Spinal cord (tissue), 10 donors: ENCODE measurements around the gene TMED1. TPM values are rescaled to one million over a fixed set of nuclear protein-coding genes. Genes with fewer than 3 reads are reported as not detected.
"Not testable (repeated sequence)": the region's sequence is repeated elsewhere in the genome, so short reads cannot be mapped to it uniquely, and the experiment has no call there.

Source experiments
- DNase-seq, 6 donors: peaks; one replicate each; pipeline versions ENCODE4 v3.0.0 to v3.0.0-alpha.2; 2013 to 2015; ENCODE audit warnings: low spot score in 6 of 6, low read depth in 4 of 6
- H3K27ac ChIP-seq: one replicate; pipeline ENCODE4 v1.5.1; 2013; ENCODE audit warnings: low read depth, low read length, control low read depth
- H3K27me3 ChIP-seq: one replicate; pipeline ENCODE4 v1.6.1; 2013; ENCODE audit warnings: low read length; ENCODE audit not compliant: control insufficient read depth, insufficient read depth
- H3K36me3 ChIP-seq: one replicate; pipeline ENCODE4 v1.6.1; 2013; ENCODE audit warnings: low read length; ENCODE audit not compliant: control insufficient read depth, insufficient read depth
- H3K4me1 ChIP-seq: one replicate; pipeline ENCODE4 v1.6.1; 2013; ENCODE audit warnings: low read length; ENCODE audit not compliant: control insufficient read depth, insufficient read depth
- H3K4me3 ChIP-seq: one replicate; pipeline ENCODE4 v1.5.1; 2013; ENCODE audit warnings: low read depth, low read length, control low read depth
- H3K9me3 ChIP-seq: one replicate; pipeline ENCODE4 v1.6.1; 2013; ENCODE audit warnings: low read length; ENCODE audit not compliant: control insufficient read depth, insufficient read depth
- WGBS: methylation state at CpG from one replicate; pipeline ENCODE4 v1.1.5; 2013; ENCODE audit warnings: missing lambda C conversion rate; ENCODE audit not compliant: insufficient coverage; 5-methylcytosine and 5-hydroxymethylcytosine counted together
- polyA plus RNA-seq, 2 donors: library from polyadenylated mRNA; unstranded; fragments of 120-200 nt; gene quantifications; one replicate each; pipeline ENCODE4 v1.2.1, GENCODE V29; 2013; ENCODE audit not compliant: insufficient read length in 2 of 2
- total RNA-seq, 2 donors: library from RNA; depleted of rRNA in 1 of 2; stranded (reverse); fragments of 120-200 nt in 1 of 2; fragments of >200 nt in 1 of 2; gene quantifications; one replicate each; pipeline versions ENCODE4 v1.2.3 to v1.2.4, GENCODE V29; 2013 to 2014
- donor health status: healthy.

Gene TMED1
- total and polyA plus RNA-seq, 4 donors: 19.4 to 52.9 (median 36.3) TPM

- H3K27ac ChIP-seq: no peak overlapping the region
- WGBS: 87% methylated on average over 2 of the region's 5 CpGs
- H3K27me3 ChIP-seq: no peaks in the 10 kb centered on the region
- no peak overlapping the region for H3K4me3 ChIP-seq
- H3K36me3 ChIP-seq: no peaks in the 10 kb centered on the region
- DNase-seq: no peak
- peaks cover 6% of the 10 kb centered on the region for H3K9me3 ChIP-seq
- no peaks in the 10 kb centered on the region for H3K4me1 ChIP-seq
Measured at GRCh38 chr19:10850631-10851030, 14.6 kb upstream of the TMED1 start.

DNA sequence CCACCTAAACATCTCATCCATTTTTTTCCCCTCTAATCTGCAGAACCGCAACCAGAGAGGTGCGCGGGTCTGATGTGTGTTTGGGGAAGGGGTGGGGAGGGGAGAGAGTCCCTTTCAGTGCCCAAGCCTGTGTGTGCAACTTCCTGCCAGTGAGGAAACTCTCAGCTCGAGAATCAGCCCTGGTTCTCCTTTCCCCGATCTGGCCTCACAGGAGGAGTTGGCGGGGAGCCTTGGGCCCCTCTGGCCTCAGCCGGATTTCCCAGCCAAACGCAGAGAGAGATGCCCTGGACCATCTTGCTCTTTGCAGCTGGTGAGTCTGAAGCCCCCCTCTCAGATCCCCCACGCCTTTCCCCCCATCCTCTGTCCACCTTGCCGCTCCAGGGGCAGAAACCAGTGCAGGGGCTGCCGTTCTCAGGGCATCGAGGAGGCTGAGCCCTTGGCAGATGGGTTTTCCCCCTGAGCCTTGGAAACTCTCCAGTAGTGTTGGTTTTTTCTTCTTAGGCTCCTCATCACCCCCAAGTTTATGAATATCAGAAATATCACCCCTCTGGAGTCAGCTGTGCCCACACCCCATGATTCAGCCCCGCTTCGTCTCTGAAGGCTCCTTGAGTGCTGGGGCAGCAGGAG, 12.3 kb upstream of the TMED1 start, which contains the start of gene C19orf38:
Gene C19orf38 (plus strand): TSS at position 186 of the 627 bp plus-strand sequence. CDS start 94 bp downstream, at position 280.
- WGBS: 56% methylated on average over 4 of the region's 14 CpGs
- no peak within 1 kb of the TSS for H3K27ac ChIP-seq
- H3K9me3 ChIP-seq: peaks cover 6% of the 10 kb centered on the region
- no peaks in the 10 kb centered on the region for H3K4me1 ChIP-seq
- no peaks in the 10 kb centered on the region for H3K27me3 ChIP-seq
- DNase-seq: no peak
- H3K4me3 ChIP-seq: no peak within 1 kb of the TSS
- no peaks in the 10 kb centered on the region for H3K36me3 ChIP-seq

DNA sequence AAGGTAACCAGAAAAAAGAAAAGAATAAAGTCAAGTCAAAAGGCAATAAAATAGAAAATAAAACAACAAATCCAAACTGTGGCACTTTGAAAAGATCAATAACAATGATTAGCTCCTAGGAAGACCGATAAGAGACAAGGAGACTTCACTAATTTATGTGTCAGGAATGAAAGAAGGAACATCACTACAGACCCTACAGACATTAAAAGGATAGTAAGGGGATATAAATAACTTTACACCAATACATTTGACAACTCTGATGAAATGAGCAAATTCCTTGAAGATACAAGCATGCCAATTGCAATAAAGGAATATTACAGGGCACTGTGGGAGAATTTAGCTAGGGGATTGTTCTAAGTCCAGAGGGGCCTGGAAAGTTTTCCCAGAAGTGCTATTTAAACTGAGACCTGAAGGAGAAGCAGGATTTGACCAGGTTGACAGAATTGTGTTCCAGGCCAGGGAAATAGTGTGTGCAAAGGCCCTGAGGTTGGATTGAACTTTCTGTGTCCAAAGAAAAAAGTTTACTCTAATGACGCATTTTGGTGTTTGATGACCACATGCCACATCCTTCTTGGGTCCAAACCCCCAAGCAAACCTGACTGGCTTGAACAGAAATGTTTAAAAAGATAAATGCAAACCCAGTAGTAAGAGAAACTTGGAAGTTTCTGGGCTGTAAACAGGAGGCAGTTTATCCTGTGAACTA, 10.6 kb upstream of the TMED1 start:
- Histone ChIP-seq H3K27ac (no peak overlapping the region), H3K4me1 (no peaks in the 10 kb centered on the region), H3K4me3 (no peak overlapping the region), H3K9me3 (peaks cover 6% of the 10 kb centered on the region), H3K27me3 (no peaks in the 10 kb centered on the region), H3K36me3 (no peaks in the 10 kb centered on the region)
- no CpG with 5 or more reads among the region's 2 CpGs for WGBS
- no peak for DNase-seq

DNA sequence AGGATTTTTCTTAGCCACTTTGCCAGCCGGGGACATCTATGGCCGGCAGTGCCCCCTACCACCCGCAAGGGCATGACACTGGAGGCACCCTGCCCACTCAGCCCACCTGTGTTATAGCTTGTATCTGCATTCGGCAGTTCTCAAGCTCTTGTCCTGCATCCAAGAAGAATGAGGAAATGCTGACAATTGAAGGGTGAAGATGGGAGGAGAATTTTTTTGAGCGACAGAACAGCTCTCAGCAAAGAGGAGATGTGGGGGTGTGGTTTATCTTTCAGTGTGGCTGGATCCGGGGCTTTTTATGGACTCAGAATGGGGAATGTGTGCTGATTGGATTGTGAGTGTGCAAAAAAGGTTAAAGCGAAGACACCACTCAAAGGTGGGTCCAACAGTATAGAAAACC, 6.8 kb upstream of the TMED1 start:
- Histone ChIP-seq H3K9me3 (peaks cover 6% of the 10 kb centered on the region), H3K36me3 (no peaks in the 10 kb centered on the region), H3K27ac (no peak overlapping the region), H3K4me3 (no peak overlapping the region), H3K4me1 (no peaks in the 10 kb centered on the region), H3K27me3 (no peaks in the 10 kb centered on the region)
- 90% methylated on average over 5 of the region's 7 CpGs for WGBS
- DNase-seq: no peak

GRCh38 chr19:10839114-10840050, 3.4 kb upstream of the TMED1 start:
- H3K36me3 ChIP-seq: peaks cover 9% of the 10 kb centered on the region
- WGBS: 82% methylated on average over 1 of the region's 10 CpGs

DNA sequence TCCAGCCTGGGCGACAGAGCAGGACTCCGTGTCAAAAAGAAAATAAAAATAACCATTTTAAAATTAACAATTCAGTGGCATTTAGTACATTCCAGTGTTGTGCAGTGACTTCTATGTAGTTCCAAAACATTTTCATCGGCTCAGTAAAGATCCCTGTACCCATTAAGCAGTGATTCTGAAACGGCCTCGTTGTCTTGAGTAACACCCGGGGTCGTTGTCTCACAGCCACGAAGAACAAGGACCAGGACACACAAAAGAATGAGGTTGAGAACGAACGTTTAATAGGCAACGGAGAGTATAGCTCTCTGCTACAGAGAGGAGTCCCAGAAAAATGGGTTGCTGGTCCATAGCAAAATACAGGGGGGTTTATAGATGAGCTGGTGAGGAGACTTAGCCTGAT, 2.4 kb upstream of the TMED1 start:
- H3K4me3 ChIP-seq: no peak overlapping the region
- no peaks in the 10 kb centered on the region for H3K27me3 ChIP-seq
- H3K36me3 ChIP-seq: peaks cover 18% of the 10 kb centered on the region
- WGBS: 84% methylated on average over 9 of the region's 11 CpGs
- DNase-seq: no peak
- no peak overlapping the region for H3K27ac ChIP-seq
- peaks cover 24% of the 10 kb centered on the region for H3K4me1 ChIP-seq
- no peaks in the 10 kb centered on the region for H3K9me3 ChIP-seq

More at GRCh38 chr19:10839114-10840050, 3.4 kb upstream of the TMED1 start:
- Histone ChIP-seq H3K27me3 (no peaks in the 10 kb centered on the region), H3K4me3 (no peak overlapping the region), H3K4me1 (peaks cover 24% of the 10 kb centered on the region), H3K9me3 (no peaks in the 10 kb centered on the region), H3K27ac (no peak overlapping the region)
- DNase-seq: no peak

DNA sequence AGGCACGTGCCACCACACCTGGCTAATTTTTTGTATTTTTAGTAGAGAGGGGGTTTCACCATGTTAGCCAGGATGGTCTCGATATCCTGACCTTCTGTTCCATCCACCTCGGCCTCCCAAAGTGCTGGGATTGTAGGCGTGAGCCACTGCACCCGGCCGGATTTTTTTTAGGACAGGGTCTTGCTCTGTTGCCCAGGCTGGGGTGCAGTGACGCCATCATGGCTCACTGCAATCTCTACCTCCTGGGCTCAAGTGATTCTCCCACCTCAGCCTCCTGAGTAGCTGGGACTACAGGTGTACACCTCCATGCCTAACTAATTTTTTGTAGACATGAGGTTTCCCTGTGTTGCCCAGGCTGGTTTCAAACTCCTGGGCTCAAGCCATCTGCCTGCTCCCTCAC, 1.6 kb upstream of the TMED1 start:
- Histone ChIP-seq H3K4me1 (peaks cover 24% of the 10 kb centered on the region), H3K36me3 (peaks cover 26% of the 10 kb centered on the region)
- H3K27ac ChIP-seq, H3K9me3 ChIP-seq, DNase-seq, H3K4me3 ChIP-seq, H3K27me3 ChIP-seq: not testable (repeated sequence)
- WGBS: 98% methylated on average over 6 of the region's 7 CpGs

GRCh38 chr19:10836479-10837330, 693 bp upstream of the TMED1 start:
- no peaks in the 10 kb centered on the region for H3K27me3 ChIP-seq
- WGBS: 34% methylated on average over 37 of the region's 38 CpGs
- H3K4me3 ChIP-seq: peak overlapping the region; percentile 100
- H3K36me3 ChIP-seq: peaks cover 35% of the 10 kb centered on the region
- peak overlapping the region; percentile 100 for H3K27ac ChIP-seq
- peaks cover 24% of the 10 kb centered on the region for H3K4me1 ChIP-seq
- H3K9me3 ChIP-seq: no peaks in the 10 kb centered on the region
- DNase-seq: peak in 2 of 6 donors; percentile 82 to 98
